GM23338 (cell line): Measurements from ENCODE around the gene CD63. TPM values are rescaled to one million over a fixed set of nuclear protein-coding genes. Genes with fewer than 3 reads are reported as not detected.

Experiments
- ATAC-seq: fragments of 200-7000 bp; cut with Tn5 transposase; 3 replicates; pipeline ENCODE4 v1.9.1; 2020
- DNase-seq: peaks from one replicate; pipeline ENCODE4 v3.0.0-alpha.2; 2015; ENCODE audit warnings: low spot score
- H2AFZ ChIP-seq: fragments of 200-600 bp; sonication (generic); 2 replicates; pipeline ENCODE4 v1.8.0; 2016; ENCODE audit warnings: antibody characterized with exemption, mild to moderate bottlenecking, moderate library complexity
- H3F3A ChIP-seq: fragments of 200-600 bp; sonication (generic); replicated peaks from 2 replicates; pipeline ENCODE4 v1.8.0; 2017; ENCODE audit warnings: antibody characterized with exemption, mixed run types, low read depth
- H3K27ac ChIP-seq: fragments of 200-600 bp; sonication (generic); 2 replicates; pipeline ENCODE4 v1.6.1; 2016; ENCODE audit warnings: low read depth
- H3K27me3 ChIP-seq: fragments of 200-600 bp; sonication (generic); 2 replicates; pipeline ENCODE4 v1.8.0; 2016; ENCODE audit warnings: mild to moderate bottlenecking, mixed run types, moderate library complexity; ENCODE audit not compliant: insufficient read depth
- H3K36me3 ChIP-seq: fragments of 200-600 bp; sonication (generic); 2 replicates; pipeline ENCODE4 v1.8.0; 2016; ENCODE audit warnings: mild to moderate bottlenecking; ENCODE audit not compliant: insufficient read depth
- H3K4me1 ChIP-seq: fragments of 200-600 bp; sonication (generic); 2 replicates; pipeline ENCODE4 v1.8.0; 2016; ENCODE audit warnings: mild to moderate bottlenecking, moderate library complexity; ENCODE audit not compliant: insufficient read depth
- H3K4me2 ChIP-seq: fragments of 200-600 bp; sonication (generic); 2 replicates; pipeline ENCODE4 v1.7.1; 2017; ENCODE audit warnings: mixed run types
- H3K4me3 ChIP-seq: fragments of 200-600 bp; sonication (generic); 2 replicates; pipeline ENCODE4 v1.6.1; 2016; ENCODE audit warnings: mixed run types
- H3K79me2 ChIP-seq: fragments of 200-600 bp; sonication (generic); replicated peaks from 2 replicates; pipeline ENCODE4 v1.8.0; 2017; ENCODE audit warnings: mild to moderate bottlenecking; ENCODE audit not compliant: insufficient read depth
- H3K9me2 ChIP-seq: fragments of 200-600 bp; sonication (generic); 2 replicates; pipeline ENCODE4 v1.8.0; 2017; ENCODE audit not compliant: insufficient read depth
- H4K20me1 ChIP-seq: fragments of 200-600 bp; sonication (generic); replicated peaks from 2 replicates; pipeline ENCODE4 v1.8.0; 2017; ENCODE audit warnings: mild to moderate bottlenecking; ENCODE audit not compliant: insufficient read depth
- H3K27ac Mint-ChIP-seq: 2 replicates; pipeline ENCODE4 v1.8.0; 2020; ENCODE audit warnings: inconsistent platforms, mild to moderate bottlenecking, moderate library complexity, mixed read lengths
- H3K27me3 Mint-ChIP-seq: 3 replicates; pipeline ENCODE4 v1.8.0; 2022; ENCODE audit warnings: low read depth, mild to moderate bottlenecking, moderate library complexity, mixed read lengths, inconsistent platforms; ENCODE audit not compliant: insufficient read depth, poor library complexity
- H3K36me3 Mint-ChIP-seq: 3 replicates; pipeline ENCODE4 v1.8.0; 2021; ENCODE audit warnings: low read depth, mild to moderate bottlenecking, inconsistent platforms, moderate library complexity, mixed read lengths
- H3K4me1 Mint-ChIP-seq: 3 replicates; pipeline ENCODE4 v1.8.0; 2020; ENCODE audit warnings: mild to moderate bottlenecking, inconsistent platforms, mixed read lengths
- H3K4me3 Mint-ChIP-seq: 3 replicates; pipeline ENCODE4 v1.8.0; 2021; ENCODE audit warnings: moderate library complexity, mild to moderate bottlenecking, inconsistent platforms, mixed read lengths
- H3K9me3 Mint-ChIP-seq: 3 replicates; pipeline ENCODE4 v1.8.0; 2020; ENCODE audit warnings: moderate library complexity, mild to moderate bottlenecking, inconsistent platforms, mixed read lengths
- EZH2phosphoT487 ChIP-seq: fragments of 200-600 bp; sonication (generic); IDR thresholded peaks from one replicate; pipeline ENCODE4 v1.8.1; 2018; ENCODE audit warnings: antibody characterized with exemption; ENCODE audit not compliant: unreplicated experiment
- NANOG ChIP-seq: IDR thresholded peaks from 2 replicates; pipeline ENCODE4 v1.6.1; 2016; ENCODE audit warnings: antibody characterized with exemption, borderline replicate concordance
- POLR2AphosphoS5 ChIP-seq: IDR thresholded peaks from 2 replicates; pipeline ENCODE4 v1.6.1; 2016; ENCODE audit warnings: antibody characterized with exemption, low read depth
- STAT1 ChIP-seq: IDR thresholded peaks from one replicate; pipeline ENCODE4 v1.6.1; 2016; ENCODE audit warnings: antibody characterized with exemption; ENCODE audit not compliant: unreplicated experiment
- ZNF331 ChIP-seq: fragments of 250-450 bp; sonication (Bioruptor Pico); IDR thresholded peaks from 2 replicates; pipeline ENCODE4 v1.5.0; 2020; ENCODE audit warnings: low read depth, mild to moderate bottlenecking, moderate library complexity
- polyA plus RNA-seq: library from polyadenylated mRNA; unstranded; fragments of >200 nt; fragmentation: Nextera tagmentation; extraction: Ambion mirVana; gene quantifications from 2 replicates; pipeline ENCODE4 v1.2.1, GENCODE V29; 2016
- total RNA-seq: library from RNA; depleted of rRNA; stranded (reverse); fragments of >200 nt; shearing (Covaris generic); gene quantifications from 2 replicates; pipeline ENCODE4 v1.2.3, GENCODE V29; 2014
- TF ChIP-seq, protein P1 (sequence below): fragments of 250-450 bp; sonication (Bioruptor Pico); IDR thresholded peaks from 2 replicates; pipeline ENCODE4 v1.5.0; 2020; ENCODE audit warnings: mild to moderate bottlenecking, moderate library complexity
- TF ChIP-seq, protein P2 (sequence below), 2 experiments: fragments of 200-600 bp in 1 of 2; sonication (generic) in 1 of 2; conservative IDR thresholded peaks; 2 replicates each; pipeline versions ENCODE4 v1.5.1 to v1.6.1; 2016 to 2017; ENCODE audit warnings: antibody characterized with exemption in 2 of 2, low read depth in 2 of 2, mild to moderate bottlenecking in 2 of 2, moderate library complexity in 1 of 2

Gene CD63
- total and polyA plus RNA-seq, 2 experiments from 2014 or later, result 294 to 685 TPM

DNA sequence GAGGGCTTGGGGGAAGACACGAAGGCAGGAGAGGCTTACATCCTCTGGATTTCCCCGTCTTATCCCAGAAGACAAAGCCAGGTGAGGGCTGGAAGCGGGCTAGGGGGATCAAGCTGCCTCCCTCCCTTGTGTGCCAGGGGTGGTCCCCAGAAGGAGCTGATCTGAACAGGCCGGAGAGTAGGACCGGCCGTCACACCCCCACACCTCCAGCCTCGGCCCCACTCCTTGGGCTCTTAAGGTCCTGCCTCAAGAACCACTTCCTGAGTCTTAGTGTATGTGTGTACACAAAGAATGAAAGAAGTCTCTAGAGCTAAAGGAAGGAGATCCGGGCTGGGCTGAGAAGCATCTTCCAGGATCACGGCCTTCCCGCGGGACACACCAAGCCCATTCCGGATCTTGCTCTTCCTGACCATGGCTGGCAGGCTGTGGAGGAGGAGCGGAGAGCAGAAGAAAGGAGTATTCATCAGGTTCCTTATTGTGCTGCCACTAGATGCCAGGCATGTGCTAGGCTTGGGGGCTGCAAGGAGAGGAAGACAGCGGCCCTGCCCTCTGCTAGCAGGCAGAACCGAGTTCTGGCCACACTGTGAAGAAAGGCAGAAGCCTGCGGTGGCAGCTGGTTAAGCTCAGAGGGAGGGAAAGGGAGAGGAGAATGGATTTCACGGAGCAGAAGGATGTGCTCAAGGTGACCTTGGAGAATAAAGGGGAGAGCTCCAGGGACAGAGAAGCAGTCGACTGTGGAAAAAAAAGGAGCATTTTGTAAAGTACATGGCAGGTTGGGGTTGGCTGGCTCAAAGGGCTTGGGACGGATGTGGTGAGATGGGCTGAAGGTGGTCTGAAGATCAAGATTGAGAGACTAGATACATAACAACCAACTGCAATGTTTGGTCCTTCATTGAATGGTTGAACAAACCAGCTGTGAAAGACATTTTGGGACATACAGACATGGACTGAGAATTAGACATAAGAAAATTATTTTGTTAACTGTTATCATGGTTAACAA lies 1.3 kb upstream of the CD63 start:
- H3K36me3 ChIP-seq, result peaks cover 5% of the 10 kb centered on the region; the same call in 1 of the 2 replicates
- H2AFZ ChIP-seq, result peak overlapping the region; percentile 21; the same call in 1 of the 2 replicates
- H3K4me1 Mint-ChIP-seq, result peaks cover 37% of the 10 kb centered on the region
- H3K9me2 ChIP-seq, result no peaks in the 10 kb centered on the region
- H3F3A ChIP-seq, result peaks cover 13% of the 10 kb centered on the region; the same call in 1 of the 2 replicates
- H3K4me3 ChIP-seq, result peak overlapping the region; percentile 97
- DNase-seq, result peak; percentile 63
- H3K27ac ChIP-seq, result peak overlapping the region; percentile 97; the same call in 1 of the 2 replicates
- peaks cover 23% of the 10 kb centered on the region for H3K36me3 Mint-ChIP-seq
- H3K9me3 Mint-ChIP-seq, result no peaks in the 10 kb centered on the region
- no peak for TF ChIP-seq EZH2phosphoT487
- TF ChIP-seq POLR2AphosphoS5, result 0 out of 2 replicates have a peak, but pooled peaks have one; percentile 69
- TF ChIP-seq STAT1, result no peak
- no peak for TF ChIP-seq NANOG
- TF ChIP-seq ZNF331 (CRISPR knock-in tag), result no peak
- TF ChIP-seq, protein P1, sequence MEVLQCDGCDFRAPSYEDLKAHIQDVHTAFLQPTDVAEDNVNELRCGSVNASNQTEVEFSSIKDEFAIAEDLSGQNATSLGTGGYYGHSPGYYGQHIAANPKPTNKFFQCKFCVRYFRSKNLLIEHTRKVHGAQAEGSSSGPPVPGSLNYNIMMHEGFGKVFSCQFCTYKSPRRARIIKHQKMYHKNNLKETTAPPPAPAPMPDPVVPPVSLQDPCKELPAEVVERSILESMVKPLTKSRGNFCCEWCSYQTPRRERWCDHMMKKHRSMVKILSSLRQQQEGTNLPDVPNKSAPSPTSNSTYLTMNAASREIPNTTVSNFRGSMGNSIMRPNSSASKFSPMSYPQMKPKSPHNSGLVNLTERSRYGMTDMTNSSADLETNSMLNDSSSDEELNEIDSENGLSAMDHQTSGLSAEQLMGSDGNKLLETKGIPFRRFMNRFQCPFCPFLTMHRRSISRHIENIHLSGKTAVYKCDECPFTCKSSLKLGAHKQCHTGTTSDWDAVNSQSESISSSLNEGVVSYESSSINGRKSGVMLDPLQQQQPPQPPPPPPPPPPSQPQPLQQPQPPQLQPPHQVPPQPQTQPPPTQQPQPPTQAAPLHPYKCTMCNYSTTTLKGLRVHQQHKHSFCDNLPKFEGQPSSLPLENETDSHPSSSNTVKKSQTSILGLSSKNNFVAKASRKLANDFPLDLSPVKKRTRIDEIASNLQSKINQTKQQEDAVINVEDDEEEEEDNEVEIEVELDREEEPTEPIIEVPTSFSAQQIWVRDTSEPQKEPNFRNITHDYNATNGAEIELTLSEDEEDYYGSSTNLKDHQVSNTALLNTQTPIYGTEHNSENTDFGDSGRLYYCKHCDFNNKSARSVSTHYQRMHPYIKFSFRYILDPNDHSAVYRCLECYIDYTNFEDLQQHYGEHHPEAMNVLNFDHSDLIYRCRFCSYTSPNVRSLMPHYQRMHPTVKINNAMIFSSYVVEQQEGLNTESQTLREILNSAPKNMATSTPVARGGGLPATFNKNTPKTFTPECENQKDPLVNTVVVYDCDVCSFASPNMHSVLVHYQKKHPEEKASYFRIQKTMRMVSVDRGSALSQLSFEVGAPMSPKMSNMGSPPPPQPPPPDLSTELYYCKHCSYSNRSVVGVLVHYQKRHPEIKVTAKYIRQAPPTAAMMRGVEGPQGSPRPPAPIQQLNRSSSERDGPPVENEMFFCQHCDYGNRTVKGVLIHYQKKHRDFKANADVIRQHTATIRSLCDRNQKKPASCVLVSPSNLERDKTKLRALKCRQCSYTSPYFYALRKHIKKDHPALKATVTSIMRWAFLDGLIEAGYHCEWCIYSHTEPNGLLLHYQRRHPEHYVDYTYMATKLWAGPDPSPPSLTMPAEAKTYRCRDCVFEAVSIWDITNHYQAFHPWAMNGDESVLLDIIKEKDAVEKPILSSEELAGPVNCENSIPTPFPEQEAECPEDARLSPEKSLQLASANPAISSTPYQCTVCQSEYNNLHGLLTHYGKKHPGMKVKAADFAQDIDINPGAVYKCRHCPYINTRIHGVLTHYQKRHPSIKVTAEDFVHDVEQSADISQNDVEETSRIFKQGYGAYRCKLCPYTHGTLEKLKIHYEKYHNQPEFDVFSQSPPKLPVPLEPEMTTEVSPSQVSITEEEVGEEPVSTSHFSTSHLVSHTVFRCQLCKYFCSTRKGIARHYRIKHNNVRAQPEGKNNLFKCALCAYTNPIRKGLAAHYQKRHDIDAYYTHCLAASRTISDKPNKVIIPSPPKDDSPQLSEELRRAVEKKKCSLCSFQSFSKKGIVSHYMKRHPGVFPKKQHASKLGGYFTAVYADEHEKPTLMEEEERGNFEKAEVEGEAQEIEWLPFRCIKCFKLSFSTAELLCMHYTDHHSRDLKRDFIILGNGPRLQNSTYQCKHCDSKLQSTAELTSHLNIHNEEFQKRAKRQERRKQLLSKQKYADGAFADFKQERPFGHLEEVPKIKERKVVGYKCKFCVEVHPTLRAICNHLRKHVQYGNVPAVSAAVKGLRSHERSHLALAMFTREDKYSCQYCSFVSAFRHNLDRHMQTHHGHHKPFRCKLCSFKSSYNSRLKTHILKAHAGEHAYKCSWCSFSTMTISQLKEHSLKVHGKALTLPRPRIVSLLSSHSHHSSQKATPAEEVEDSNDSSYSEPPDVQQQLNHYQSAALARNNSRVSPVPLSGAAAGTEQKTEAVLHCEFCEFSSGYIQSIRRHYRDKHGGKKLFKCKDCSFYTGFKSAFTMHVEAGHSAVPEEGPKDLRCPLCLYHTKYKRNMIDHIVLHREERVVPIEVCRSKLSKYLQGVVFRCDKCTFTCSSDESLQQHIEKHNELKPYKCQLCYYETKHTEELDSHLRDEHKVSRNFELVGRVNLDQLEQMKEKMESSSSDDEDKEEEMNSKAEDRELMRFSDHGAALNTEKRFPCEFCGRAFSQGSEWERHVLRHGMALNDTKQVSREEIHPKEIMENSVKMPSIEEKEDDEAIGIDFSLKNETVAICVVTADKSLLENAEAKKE (CRISPR knock-in tag), result no peak
- TF ChIP-seq, protein P2, sequence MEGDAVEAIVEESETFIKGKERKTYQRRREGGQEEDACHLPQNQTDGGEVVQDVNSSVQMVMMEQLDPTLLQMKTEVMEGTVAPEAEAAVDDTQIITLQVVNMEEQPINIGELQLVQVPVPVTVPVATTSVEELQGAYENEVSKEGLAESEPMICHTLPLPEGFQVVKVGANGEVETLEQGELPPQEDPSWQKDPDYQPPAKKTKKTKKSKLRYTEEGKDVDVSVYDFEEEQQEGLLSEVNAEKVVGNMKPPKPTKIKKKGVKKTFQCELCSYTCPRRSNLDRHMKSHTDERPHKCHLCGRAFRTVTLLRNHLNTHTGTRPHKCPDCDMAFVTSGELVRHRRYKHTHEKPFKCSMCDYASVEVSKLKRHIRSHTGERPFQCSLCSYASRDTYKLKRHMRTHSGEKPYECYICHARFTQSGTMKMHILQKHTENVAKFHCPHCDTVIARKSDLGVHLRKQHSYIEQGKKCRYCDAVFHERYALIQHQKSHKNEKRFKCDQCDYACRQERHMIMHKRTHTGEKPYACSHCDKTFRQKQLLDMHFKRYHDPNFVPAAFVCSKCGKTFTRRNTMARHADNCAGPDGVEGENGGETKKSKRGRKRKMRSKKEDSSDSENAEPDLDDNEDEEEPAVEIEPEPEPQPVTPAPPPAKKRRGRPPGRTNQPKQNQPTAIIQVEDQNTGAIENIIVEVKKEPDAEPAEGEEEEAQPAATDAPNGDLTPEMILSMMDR (conservative IDR thresholded peaks at IDR 0.05; ENCODE audit: low read depth in 2 of 2), result peak in 1 of 2 experiments; percentile 50; a peak in 2 of 4 replicates
- ATAC-seq, result peak; percentile 17
- H4K20me1 ChIP-seq, result 0 out of 2 replicates have a peak, but pooled peaks cover 2% of the 10 kb centered on the region
- peak overlapping the region; percentile 82 for H3K27ac Mint-ChIP-seq
- peaks cover 14% of the 10 kb centered on the region for H3K79me2 ChIP-seq
- peaks cover 14% of the 10 kb centered on the region for H3K27me3 Mint-ChIP-seq
- H3K4me2 ChIP-seq, result peak overlapping the region; percentile 98
- peaks cover 28% of the 10 kb centered on the region for H3K4me1 ChIP-seq
- no peaks in the 10 kb centered on the region for H3K27me3 ChIP-seq
- peak overlapping the region; percentile 86 for H3K4me3 Mint-ChIP-seq
